Vagina (tissue), 2 donors: ENCODE data around the gene GRIP2.

Source experiments
- CTCF ChIP-seq, 3 experiments: fragments of 450-650 bp in 2 of 3; fragments of 200-600 bp in 1 of 3; sonication (generic) in 1 of 3; IDR thresholded peaks; one replicate each; pipeline ENCODE4 v1.5.1; 2017 to 2019; ENCODE audit warnings: antibody characterized with exemption in 3 of 3, mild to moderate bottlenecking in 2 of 3, moderate library complexity in 2 of 3
- POLR2A ChIP-seq, 2 donors: fragments of 450-650 bp; IDR thresholded peaks; one replicate each; pipeline ENCODE4 v1.6.1; 2017; ENCODE audit warnings: antibody characterized with exemption in 2 of 2, mild to moderate bottlenecking in 2 of 2, moderate library complexity in 2 of 2

DNA sequence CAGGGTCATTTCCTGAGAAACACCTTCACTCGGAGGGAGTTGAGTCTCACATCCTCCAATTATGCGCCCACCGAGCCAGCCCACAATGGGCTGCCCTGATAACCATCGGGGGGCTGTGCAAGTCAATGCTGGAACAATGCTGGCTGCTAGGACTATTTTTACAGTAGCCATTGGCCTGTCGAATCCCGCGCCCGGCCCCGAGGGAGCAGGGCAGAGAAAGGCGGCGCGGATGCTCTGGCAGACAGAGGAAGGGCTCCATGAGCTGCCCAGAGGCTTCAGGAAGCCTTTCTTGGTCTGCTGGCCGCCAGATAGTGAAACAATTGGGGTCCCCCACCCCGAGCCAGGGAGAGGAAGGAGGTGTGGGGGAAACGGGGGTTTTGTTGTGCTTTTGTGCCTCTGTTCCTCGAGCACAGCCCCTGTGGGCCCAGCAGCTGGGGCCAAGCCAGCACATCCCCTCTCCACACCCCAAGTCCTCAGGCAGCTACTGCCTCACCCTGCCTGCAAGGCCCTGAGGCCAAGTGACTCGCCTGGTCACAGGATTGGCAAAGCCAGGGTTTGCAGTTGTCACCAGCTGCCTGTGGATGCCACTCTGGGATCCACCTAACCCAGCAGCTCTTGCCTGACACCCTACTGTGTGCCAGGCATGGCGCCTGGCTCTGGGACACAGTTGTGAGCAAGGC lies 98.8 kb downstream of the GRIP2 start:
- TF ChIP-seq POLR2A (IDR thresholded peaks at IDR 0.05) (no peak), CTCF (IDR thresholded peaks at IDR 0.05) (no peak)
